H1 (cell line): Measurements from ENCODE around the gene HIGD1B. TPM values are rescaled to one million over a fixed set of nuclear protein-coding genes. Genes with fewer than 3 reads are reported as not detected.

Experiments
- CTCF ChIA-PET: fragments of 300-600 bp; sonication (Branson Sonifier 250); formaldehyde crosslinking; loops from one replicate; lab custom pipeline; 2021; ENCODE audit not compliant: partially characterized antibody; lab: Charles Lee
- POLR2A ChIA-PET: fragments of 300-600 bp; sonication (Branson Sonifier 250); formaldehyde crosslinking; loops from one replicate; lab custom pipeline; 2021; ENCODE audit warnings: inconsistent platforms; ENCODE audit not compliant: partially characterized antibody; lab: Charles Lee
- DNase-seq, 2 experiments: peaks; one replicate each; pipeline versions ENCODE4 v3.0.0 to v3.0.0-alpha.2; 2010 to 2022; ENCODE audit warnings: low spot score in 2 of 2, low read depth in 1 of 2, mixed read lengths in 1 of 2
- FAIRE-seq: peaks from 2 replicates; lab custom pipeline; 2011; peaks lifted over from hg19 to GRCh38; lab: Jason Lieb, UNC
- H2AFZ ChIP-seq: 2 replicates; pipeline ENCODE4 v1.8.1; 2012; ENCODE audit warnings: low read length, inconsistent platforms
- H2AK5ac ChIP-seq: 2 replicates; pipeline ENCODE4 v1.6.1; 2013; ENCODE audit warnings: low read depth, low read length
- H2BK120ac ChIP-seq: replicated peaks from 2 replicates; pipeline ENCODE3; 2013; ENCODE audit warnings: low read depth, low read length, inconsistent platforms
- H2BK12ac ChIP-seq: 2 replicates; pipeline ENCODE4 v1.6.1; 2013; ENCODE audit warnings: low read depth, low read length
- H2BK15ac ChIP-seq: 2 replicates; pipeline ENCODE4 v1.6.1; 2013; ENCODE audit warnings: low read length
- H2BK20ac ChIP-seq: 2 replicates; pipeline ENCODE4 v1.6.1; 2013; ENCODE audit warnings: low read length
- H2BK5ac ChIP-seq: 2 replicates; pipeline ENCODE4 v1.6.1; 2013; ENCODE audit warnings: low read depth, low read length
- H3K14ac ChIP-seq: 2 replicates; pipeline ENCODE4 v1.6.1; 2013; ENCODE audit warnings: inconsistent platforms; ENCODE audit not compliant: insufficient read length
- H3K18ac ChIP-seq: 2 replicates; pipeline ENCODE4 v1.6.1; 2013; ENCODE audit warnings: low read length; ENCODE audit errors: extremely low read depth
- H3K23ac ChIP-seq: 2 replicates; pipeline ENCODE4 v1.6.1; 2013; ENCODE audit warnings: inconsistent platforms; ENCODE audit not compliant: insufficient read length
- H3K23me2 ChIP-seq: 2 replicates; pipeline ENCODE4 v1.6.1; 2013; ENCODE audit warnings: low read depth, low read length
- H3K27ac ChIP-seq: 2 replicates; pipeline ENCODE4 v1.6.1; 2011; ENCODE audit warnings: low read depth, low read length, inconsistent platforms
- H3K27me3 ChIP-seq, 4 experiments: replicated peaks in 1 of 4; 1 replicate in 1 of 4; 2 replicates in 3 of 4; pipeline versions ENCODE4 v1.6.1 to v1.8.1; 2011 to 2013; ENCODE audit warnings: low read length in 3 of 4, mild to moderate bottlenecking in 3 of 4, inconsistent platforms in 2 of 4, mixed read lengths in 2 of 4, moderate library complexity in 1 of 4; ENCODE audit not compliant: control insufficient read depth in 3 of 4, insufficient read depth in 3 of 4; ENCODE audit errors: extremely low read depth in 1 of 4
- H3K36me3 ChIP-seq, 4 experiments: 2 replicates each; pipeline versions ENCODE4 v1.6.1 to v1.8.1; 2011 to 2013; ENCODE audit warnings: mild to moderate bottlenecking in 4 of 4, low read length in 3 of 4, moderate library complexity in 2 of 4, control low read depth in 1 of 4, inconsistent platforms in 1 of 4; ENCODE audit not compliant: insufficient read depth in 4 of 4, control insufficient read depth in 2 of 4
- H3K4ac ChIP-seq: replicated peaks from 2 replicates; pipeline ENCODE3; 2013; ENCODE audit warnings: low read length, low read depth, mixed read lengths, inconsistent platforms; ENCODE audit not compliant: insufficient read length
- H3K4me1 ChIP-seq, 4 experiments: replicated peaks in 1 of 4; 1 replicate in 1 of 4; 2 replicates in 3 of 4; pipeline versions ENCODE4 v1.6.1 to v1.8.1; 2011 to 2013; ENCODE audit warnings: low read length in 3 of 4, inconsistent platforms in 2 of 4, mixed read lengths in 1 of 4; ENCODE audit not compliant: insufficient read depth in 4 of 4, control insufficient read depth in 3 of 4
- H3K4me2 ChIP-seq, 2 experiments: 2 replicates each; pipeline versions ENCODE4 v1.6.1 to v1.8.1; 2011 to 2013; ENCODE audit warnings: low read depth in 2 of 2, low read length in 2 of 2, control low read depth in 1 of 2, inconsistent platforms in 1 of 2, mild to moderate bottlenecking in 1 of 2; ENCODE audit not compliant: insufficient read depth in 1 of 2
- H3K4me3 ChIP-seq, 4 experiments: fragments of 200-600, 300-600 bp in 1 of 4; sonication (generic), shearing (Covaris generic), sonication (Bioruptor Twin) in 1 of 4; 2 replicates each; pipeline versions ENCODE4 v1.5.1 to v1.8.1; 2011 to 2016; ENCODE audit warnings: low read length in 4 of 4, low read depth in 3 of 4, control low read depth in 2 of 4, inconsistent platforms in 2 of 4, mild to moderate bottlenecking in 2 of 4, mixed read lengths in 1 of 4, moderate library complexity in 1 of 4; ENCODE audit not compliant: insufficient read depth in 2 of 4; ENCODE audit errors: extremely low read depth in 1 of 4
- H3K56ac ChIP-seq: replicated peaks from 2 replicates; pipeline ENCODE3; 2013; ENCODE audit warnings: low read depth, mild to moderate bottlenecking, mixed read lengths, low read length, inconsistent platforms; ENCODE audit not compliant: insufficient read length
- H3K79me1 ChIP-seq: 2 replicates; pipeline ENCODE4 v1.6.1; 2013; ENCODE audit warnings: low read depth, low read length, control low read depth
- H3K79me2 ChIP-seq, 2 experiments: 2 replicates each; pipeline versions ENCODE4 v1.6.1 to v1.8.1; 2012 to 2013; ENCODE audit warnings: low read length in 2 of 2, mild to moderate bottlenecking in 2 of 2, inconsistent platforms in 1 of 2; ENCODE audit not compliant: insufficient read depth in 2 of 2, control insufficient read depth in 1 of 2
- H3K9ac ChIP-seq, 4 experiments: replicated peaks in 1 of 4; 1 replicate in 1 of 4; 2 replicates in 3 of 4; pipeline versions ENCODE4 v1.6.1 to v1.8.1; 2011 to 2013; ENCODE audit warnings: low read depth in 3 of 4, low read length in 3 of 4, control low read depth in 2 of 4, mild to moderate bottlenecking in 2 of 4, moderate library complexity in 2 of 4, inconsistent platforms in 1 of 4; ENCODE audit errors: extremely low read depth in 1 of 4
- H3K9me3 ChIP-seq, 2 experiments: 2 replicates each; pipeline versions ENCODE4 v1.6.1 to v1.8.1; 2012 to 2013; ENCODE audit warnings: mild to moderate bottlenecking in 2 of 2, moderate library complexity in 2 of 2, control low read depth in 1 of 2, inconsistent platforms in 1 of 2, low read depth in 1 of 2, low read length in 1 of 2, mixed read lengths in 1 of 2; ENCODE audit not compliant: insufficient read depth in 2 of 2
- H4K20me1 ChIP-seq, 2 experiments: replicated peaks in 1 of 2; 2 replicates each; pipeline versions ENCODE3 to v1.8.1; 2011 to 2013; ENCODE audit warnings: inconsistent platforms in 2 of 2, low read length in 2 of 2, mild to moderate bottlenecking in 1 of 2; ENCODE audit not compliant: insufficient read depth in 2 of 2, control insufficient read depth in 1 of 2
- H4K5ac ChIP-seq: 2 replicates; pipeline ENCODE4 v1.6.1; 2013; ENCODE audit warnings: low read length, low read depth, mixed read lengths, inconsistent platforms; ENCODE audit not compliant: insufficient read length
- H4K8ac ChIP-seq: 2 replicates; pipeline ENCODE4 v1.8.0; 2013; ENCODE audit warnings: mild to moderate bottlenecking, moderate library complexity, low read length, inconsistent platforms; ENCODE audit not compliant: insufficient read depth; ENCODE audit errors: extremely low read depth
- H4K91ac ChIP-seq: replicated peaks from 2 replicates; pipeline ENCODE3; 2013; ENCODE audit warnings: low read length, mixed read lengths, inconsistent platforms; ENCODE audit not compliant: insufficient read length
- GABPA ChIP-seq: IDR thresholded peaks from 2 replicates; pipeline ENCODE4 v1.6.1; 2011; ENCODE audit warnings: mild to moderate bottlenecking, low read length, moderate library complexity, borderline replicate concordance; ENCODE audit not compliant: insufficient read depth
- HDAC2 ChIP-seq, 2 experiments: fragments of 300-600 bp in 1 of 2; sonication (generic) in 1 of 2; IDR thresholded peaks; 2 replicates each; pipeline ENCODE4 v1.6.1; 2011 to 2012; ENCODE audit warnings: low read depth in 2 of 2, low read length in 2 of 2, mild to moderate bottlenecking in 2 of 2, moderate library complexity in 2 of 2, borderline replicate concordance in 1 of 2, inconsistent platforms in 1 of 2
- MAFK ChIP-seq: IDR thresholded peaks from 2 replicates; pipeline ENCODE4 v1.6.1; 2012; ENCODE audit warnings: low read depth, mild to moderate bottlenecking, improper control_type of control experiment, low read length
- RFX5 ChIP-seq: IDR thresholded peaks from 2 replicates; pipeline ENCODE4 v1.6.1; 2011; ENCODE audit warnings: low read depth, low read length, improper control_type of control experiment, borderline replicate concordance
- SIRT6 ChIP-seq: IDR thresholded peaks from one replicate; pipeline ENCODE4 v1.7.1; 2012; ENCODE audit warnings: low read length, inconsistent platforms
- SUZ12 ChIP-seq: fragments of 200-600 bp; sonication (generic); IDR thresholded peaks from 2 replicates; pipeline ENCODE4 v1.6.1; 2012; ENCODE audit warnings: mild to moderate bottlenecking, inconsistent platforms, low read length, moderate library complexity, mixed read lengths
- TAF1 ChIP-seq: IDR thresholded peaks from 2 replicates; pipeline ENCODE4 v1.6.1; 2011; ENCODE audit warnings: mild to moderate bottlenecking, low read depth, low read length
- TCF12 ChIP-seq: IDR thresholded peaks from 2 replicates; pipeline ENCODE4 v1.6.1; 2011; ENCODE audit warnings: low read depth, mild to moderate bottlenecking, low read length
- TEAD4 ChIP-seq: IDR thresholded peaks from 2 replicates; pipeline ENCODE4 v1.6.1; 2012; ENCODE audit warnings: low read depth, low read length, inconsistent platforms, mixed read lengths
- WGBS, 2 experiments: shearing (Covaris generic) in 1 of 2; methylation state at CpG; one replicate each; pipeline versions ENCODE4 v1.1.6 to v1.1.7; 2013 to 2015; ENCODE audit warnings: low lambda C conversion rate in 2 of 2, mixed read lengths in 2 of 2, inconsistent platforms in 1 of 2, low coverage in 1 of 2, missing lambda C conversion rate in 1 of 2; ENCODE audit not compliant: insufficient replicate concordance in 2 of 2, insufficient coverage in 1 of 2, insufficient read length in 1 of 2; ENCODE audit errors: extremely low coverage in 1 of 2, missing lambda C conversion rate in 1 of 2; 5-methylcytosine and 5-hydroxymethylcytosine counted together
- polyA plus RNA-seq, 7 experiments: library from polyadenylated mRNA; depleted of rRNA in 3 of 7; stranded (reverse) in 5 of 7; unstranded in 2 of 7; fragments of >200 nt in 5 of 7; fragments of 200-250 nt in 2 of 7; gene quantifications; 1 replicate in 5 of 7; 2 replicates in 1 of 7; 4 replicates in 1 of 7; pipeline versions ENCODE4 v1.2.1 to v1.2.3, GENCODE V29; 2011 to 2013; ENCODE audit warnings: missing spikeins in 2 of 7, mixed read lengths in 2 of 7
- total RNA-seq: library from RNA; stranded (reverse); fragmentation: NEBNext Ultra II Directional; extraction: Animal tissue kit (Norgen Biotek cat#: 25700); gene quantifications from 2 replicates; pipeline ENCODE4 v1.2.1, GENCODE V29; 2021

Gene HIGD1B
- total and polyA plus RNA-seq, 2 of the 8 experiments (the other 6 are each of a cell fraction or from before 2014, with no cell fraction given): not detected

DNA sequence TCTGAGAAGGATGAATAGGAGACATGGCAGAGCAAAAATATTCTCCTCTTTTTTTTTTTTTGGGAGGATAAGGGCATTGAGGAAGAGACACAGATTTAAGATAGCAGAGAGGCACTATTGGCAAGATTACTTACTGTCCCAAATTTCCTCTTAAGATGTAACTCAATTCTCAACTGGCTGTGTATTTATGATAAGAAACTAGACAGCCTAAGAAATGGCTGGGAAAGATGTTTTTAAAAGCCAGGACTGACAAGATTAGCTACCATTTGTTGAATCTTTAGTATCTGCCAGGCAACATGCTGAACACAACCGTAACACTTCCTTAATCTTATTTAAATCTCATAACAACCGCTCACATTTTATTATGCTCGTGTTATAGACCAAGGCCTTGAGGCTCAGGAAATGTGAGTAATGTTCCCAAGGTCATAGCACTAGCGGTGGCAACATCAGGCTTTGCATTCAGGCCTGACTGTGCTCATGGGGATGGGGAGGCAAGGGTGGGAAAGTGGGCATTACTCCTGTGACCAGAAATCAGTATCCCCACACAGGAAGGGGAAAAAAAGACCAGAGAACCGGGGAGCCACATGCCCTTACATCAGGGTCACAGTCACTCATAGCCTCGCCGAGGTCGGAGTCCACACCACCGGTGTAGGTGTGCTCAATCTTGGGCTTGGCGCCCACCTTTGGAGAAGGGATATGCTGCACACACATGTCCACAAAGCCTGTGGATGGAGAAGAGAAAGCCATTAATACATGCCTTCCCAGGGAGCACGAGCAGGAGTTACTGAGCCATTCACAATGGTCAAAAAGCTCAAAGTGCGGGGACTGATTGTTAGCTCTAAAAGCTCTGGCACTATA is 15.6 kb downstream of the HIGD1B start:
- no peak overlapping the region for H3K23ac ChIP-seq
- H3K4me1 ChIP-seq: no peaks in the 10 kb centered on the region
- no peak overlapping the region for H3K14ac ChIP-seq
- H3K4me3 ChIP-seq: no peak overlapping the region
- H4K91ac ChIP-seq: no peak overlapping the region
- WGBS, 2 experiments: 92% methylated on average over 12 of the region's 12 CpGs; no CpG with 5 or more reads in 1 of the 2 experiments
- H2AK5ac ChIP-seq: no peak overlapping the region
- H3K36me3 ChIP-seq: peaks cover 35 to 75% (median 55%) of the 10 kb centered on the region in 4 experiments
- no peak overlapping the region for H2BK12ac ChIP-seq
- FAIRE-seq (no peak), DNase-seq (no peak)
- H4K5ac ChIP-seq: no peak overlapping the region
- no peak overlapping the region for H3K4ac ChIP-seq
- H4K8ac ChIP-seq: no peak overlapping the region
- H4K20me1 ChIP-seq: peaks cover under 1 to 2% of the 10 kb centered on the region in 2 experiments
- H2BK20ac ChIP-seq: no peak overlapping the region
- H2AFZ ChIP-seq: no peak overlapping the region
- ChIA-PET POLR2A (interaction anchor here (0.6 to 5.0 kb wide), 3 partner anchors 12 to 26 kb away, joined by 4 to 15 read pairs (median 4); partner anchors contain the start of gene HIGD1B), CTCF (interaction anchor here (0.6 to 28.4 kb wide), 13 partner anchors 7 to 109 kb away, joined by 3 to 577 read pairs (median 15); partner anchors contain the start of genes EFTUD2 and HIGD1B)
- H2BK5ac ChIP-seq: no peak overlapping the region
- no peak overlapping the region for H3K18ac ChIP-seq
- H3K79me2 ChIP-seq: no peaks in the 10 kb centered on the region
- no peaks in the 10 kb centered on the region for H3K9me3 ChIP-seq
- H3K27ac ChIP-seq: no peak overlapping the region
- no peak overlapping the region for H3K9ac ChIP-seq
- no peak overlapping the region for H2BK15ac ChIP-seq
- H3K4me2 ChIP-seq: no peak overlapping the region
- H3K23me2 ChIP-seq: no peaks in the 10 kb centered on the region
- H3K79me1 ChIP-seq: no peaks in the 10 kb centered on the region; the same call in 1 of the 2 replicates
- H3K56ac ChIP-seq: no peak overlapping the region
- H3K27me3 ChIP-seq: no peaks in the 10 kb centered on the region
- no peak overlapping the region for H2BK120ac ChIP-seq
- TF ChIP-seq TEAD4 (no peak), HDAC2 (IDR thresholded peaks at IDR 0.05; ENCODE audit: borderline replicate concordance in 1 of 2, low read depth in 2 of 2, low read length in 2 of 2) (no peak), TCF12 (no peak), TAF1 (no peak), SUZ12 (no peak), MAFK (no peak), GABPA (no peak), RFX5 (no peak), SIRT6 (no peak)
